HG03432 (cell line): ENCODE measurements around the gene CCBE1.
"Not testable (repeated sequence)": the region's sequence is repeated elsewhere in the genome, so short reads cannot be mapped to it uniquely, and the experiment has no call there.

ENCODE experiments used
- ATAC-seq: cut with Tn5 transposase; IDR thresholded peaks from one replicate; pipeline ENCODE4 v1.9.1; 2021; ENCODE audit warnings: mild to moderate bottlenecking, moderate library complexity; ENCODE audit not compliant: unreplicated experiment

The CCBE1 gene

DNA sequence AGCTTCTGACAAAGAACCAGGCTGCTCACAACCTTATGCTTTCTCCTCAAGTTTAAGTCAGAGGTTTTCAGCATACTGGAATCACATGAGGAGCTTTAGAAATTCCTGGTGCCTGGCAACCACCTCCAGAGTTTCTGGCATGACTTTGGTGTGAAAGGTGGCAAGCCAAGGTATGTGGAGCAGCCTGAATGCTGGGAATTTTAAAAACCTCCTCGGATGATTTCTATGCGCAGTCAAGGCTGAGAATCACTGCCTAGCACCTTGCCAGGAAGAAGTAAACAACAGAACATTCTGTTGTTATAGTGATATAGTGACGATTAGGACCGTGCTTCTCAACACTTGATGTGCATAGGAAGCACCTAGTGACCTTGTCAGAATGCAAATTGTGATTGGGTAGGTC, 11.7 kb downstream of the CCBE1 start:
- no peak for ATAC-seq

- ATAC-seq, result no peak
Measured at GRCh38 chr18:59684777-59685176, 12.4 kb downstream of the CCBE1 start.

DNA sequence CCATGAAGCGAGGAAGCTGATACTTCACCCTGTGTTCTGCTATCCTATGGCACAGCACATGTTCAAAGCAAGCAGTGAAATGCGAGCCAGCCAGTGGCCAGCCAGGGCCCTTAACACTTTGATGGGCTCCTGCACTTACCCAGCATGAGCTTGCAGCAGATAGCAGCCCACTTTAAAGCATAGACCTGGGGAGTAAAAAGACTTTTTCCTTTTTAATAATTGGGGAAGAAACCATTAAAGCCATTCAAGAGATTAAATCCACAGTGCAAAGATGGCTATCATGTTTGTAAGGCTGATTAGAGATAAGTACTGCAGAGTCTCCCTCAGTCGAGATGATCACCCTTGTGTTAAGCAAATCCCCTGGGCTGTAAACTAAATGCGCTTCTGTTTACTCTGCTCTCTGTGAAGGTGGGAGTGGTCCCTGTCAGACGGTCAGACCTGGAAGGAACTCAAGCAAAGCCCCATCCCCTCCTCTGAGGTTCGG, 15.7 kb downstream of the CCBE1 start:
- no peak for ATAC-seq

DNA sequence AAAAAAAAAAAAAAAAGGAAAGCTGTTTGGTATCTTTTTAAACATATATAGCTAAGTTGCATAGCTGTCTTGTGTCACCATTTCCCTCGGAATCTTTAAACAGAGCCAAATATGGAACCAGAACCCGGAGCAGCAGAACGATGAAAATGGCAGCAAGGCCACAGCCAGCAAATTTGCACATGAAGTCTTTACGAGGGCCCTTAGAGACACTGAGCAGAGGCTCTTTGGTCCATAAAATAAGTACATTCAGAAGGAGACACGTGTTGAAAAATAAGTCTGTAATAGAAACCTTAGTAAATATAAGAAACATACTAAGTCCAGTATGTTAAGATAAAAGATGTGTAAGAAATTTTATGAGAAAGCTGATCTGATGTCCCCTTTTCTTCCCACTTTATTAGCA, 16.2 kb downstream of the CCBE1 start:
- no peak for ATAC-seq

DNA sequence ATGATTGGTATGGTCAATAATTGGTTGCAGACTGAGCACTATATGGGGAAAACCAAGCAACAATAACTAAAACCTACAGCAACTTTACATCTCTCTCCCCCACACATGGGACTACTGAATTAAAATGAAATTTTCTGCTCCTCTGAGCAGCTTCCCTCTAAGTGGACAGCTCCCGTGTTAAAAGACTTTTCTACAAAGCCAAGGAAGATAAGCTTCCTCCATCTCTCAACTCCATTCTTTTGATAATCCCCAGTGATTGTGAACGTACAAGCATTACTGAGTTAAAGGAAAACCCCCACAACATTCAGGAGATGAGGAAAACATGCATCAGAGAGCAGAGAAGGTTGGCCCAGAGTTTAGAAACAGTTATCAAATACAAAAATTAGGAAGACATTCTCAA, 21.9 kb downstream of the CCBE1 start:
- ATAC-seq, result no peak

DNA sequence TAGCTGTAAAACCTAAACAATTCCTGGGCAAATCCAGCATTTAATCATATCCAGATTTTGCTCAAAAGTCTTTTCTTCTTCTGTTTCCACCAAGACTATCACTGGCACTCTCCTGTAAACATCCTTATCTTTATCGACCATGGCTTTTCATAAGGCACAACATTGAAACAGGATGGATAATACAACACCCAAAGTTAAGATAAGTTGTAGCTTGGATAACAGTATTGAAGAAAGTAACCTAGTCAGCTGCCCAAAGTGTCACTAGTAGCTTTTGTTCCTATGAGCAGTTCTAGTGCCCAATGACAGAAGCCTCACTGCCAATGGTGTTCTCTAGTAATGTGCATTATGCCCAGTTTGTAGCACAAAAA, 22.3 kb downstream of the CCBE1 start:
- no peak for ATAC-seq

DNA sequence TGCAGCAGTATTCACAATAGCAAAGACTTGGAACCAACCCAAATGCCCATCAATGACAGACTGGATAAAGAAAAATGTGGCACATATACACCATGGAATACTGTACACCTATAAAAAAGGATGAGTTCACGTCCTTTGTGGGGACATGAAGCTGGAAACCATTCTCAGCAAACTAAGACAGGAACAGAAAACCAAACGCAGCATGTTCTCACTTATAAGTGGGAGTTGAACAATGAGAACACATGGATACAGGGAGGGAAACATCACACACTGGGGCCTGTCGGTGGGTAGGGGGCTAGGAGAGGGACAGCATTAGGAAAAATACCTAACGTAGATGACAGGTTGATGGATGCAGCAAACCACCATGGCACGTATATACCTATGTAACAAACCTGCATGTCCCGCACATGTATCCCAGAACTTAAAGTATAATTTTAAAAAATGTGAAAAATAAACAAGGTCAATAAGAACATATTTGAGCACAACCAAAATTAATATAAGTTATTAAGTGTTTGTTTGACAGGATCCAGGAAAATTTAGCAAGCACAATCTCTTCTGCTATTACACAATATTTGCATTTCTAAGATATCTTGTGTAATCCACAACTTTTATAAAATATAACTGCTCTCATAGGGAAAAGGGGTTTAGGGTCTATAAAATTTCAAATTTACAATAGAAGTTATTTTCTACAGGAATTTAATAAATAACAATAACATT, 22.9 kb downstream of the CCBE1 start:
- ATAC-seq, result no peak

DNA sequence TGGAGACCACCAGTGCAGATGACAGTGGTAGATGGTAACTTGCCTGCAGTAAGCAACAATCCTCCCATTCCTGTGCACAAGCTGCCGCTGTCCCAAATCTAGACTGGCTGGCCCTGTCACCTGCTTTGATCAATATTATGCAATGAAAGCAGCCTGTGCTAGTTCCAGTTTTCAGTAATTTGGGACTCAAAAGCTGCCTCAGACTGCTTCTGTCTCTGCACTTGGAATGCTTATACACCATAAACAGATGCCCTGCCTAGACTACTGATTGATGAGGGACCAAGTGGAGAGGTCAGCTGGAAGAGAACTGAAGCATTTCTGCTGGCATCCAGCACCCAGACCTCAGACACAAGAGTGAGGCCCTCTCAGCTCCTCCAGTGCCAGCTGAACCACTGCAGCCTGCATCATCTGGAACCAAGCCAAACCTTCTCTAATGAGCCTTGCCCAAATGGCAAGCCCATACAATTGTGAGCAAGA, 24.9 kb downstream of the CCBE1 start:
- no peak for ATAC-seq

DNA sequence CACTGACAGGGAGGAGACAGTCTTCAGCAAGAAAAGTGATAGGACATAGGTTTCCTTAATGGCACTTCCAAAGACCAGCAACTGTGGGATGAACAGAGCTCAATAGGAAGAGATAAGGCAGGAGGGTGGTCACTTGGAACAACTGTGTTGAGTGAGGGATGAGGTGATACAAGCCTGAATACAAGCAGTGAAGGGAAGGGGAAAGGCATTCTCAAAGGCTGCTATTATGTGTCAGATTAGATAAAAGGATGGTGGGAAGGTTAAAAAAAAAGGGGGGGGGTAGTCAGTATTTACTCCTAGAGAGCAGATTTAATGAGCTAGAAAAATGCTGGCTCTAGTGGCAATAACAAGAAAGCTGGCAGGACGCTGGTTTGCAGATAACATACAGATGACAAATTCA, 25.7 kb downstream of the CCBE1 start:
- ATAC-seq, result no peak

GRCh38 chr18:59669872-59670657, 27.2 kb downstream of the CCBE1 start:
- ATAC-seq, result no peak

DNA sequence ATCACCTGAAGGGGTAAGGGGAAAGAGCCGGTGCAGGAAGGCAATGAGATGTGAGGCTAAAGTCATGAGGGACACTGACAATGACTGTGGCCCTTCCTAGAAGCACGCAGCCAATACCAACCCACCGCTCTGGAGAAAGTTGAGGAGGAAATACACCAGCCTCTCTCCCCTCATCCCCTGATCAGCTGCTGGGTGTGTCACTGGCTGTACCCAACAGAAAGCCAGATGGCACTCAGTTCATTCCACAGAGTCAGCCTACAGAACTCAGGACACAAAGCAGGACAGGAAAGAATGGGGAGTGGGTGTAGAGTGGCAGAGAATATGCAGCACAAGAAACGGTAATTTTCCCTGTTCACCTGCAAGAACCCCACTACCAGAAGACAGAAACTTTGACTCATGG, 29.7 kb downstream of the CCBE1 start:
- ATAC-seq, result no peak

GRCh38 chr18:59666007-59666402, 31.2 kb downstream of the CCBE1 start:
- not testable (repeated sequence) for ATAC-seq

GRCh38 chr18:59665057-59666006, 31.9 kb downstream of the CCBE1 start:
- no peak for ATAC-seq

- no peak for ATAC-seq
Measured at GRCh38 chr18:59664329-59664728, 32.9 kb downstream of the CCBE1 start.

DNA sequence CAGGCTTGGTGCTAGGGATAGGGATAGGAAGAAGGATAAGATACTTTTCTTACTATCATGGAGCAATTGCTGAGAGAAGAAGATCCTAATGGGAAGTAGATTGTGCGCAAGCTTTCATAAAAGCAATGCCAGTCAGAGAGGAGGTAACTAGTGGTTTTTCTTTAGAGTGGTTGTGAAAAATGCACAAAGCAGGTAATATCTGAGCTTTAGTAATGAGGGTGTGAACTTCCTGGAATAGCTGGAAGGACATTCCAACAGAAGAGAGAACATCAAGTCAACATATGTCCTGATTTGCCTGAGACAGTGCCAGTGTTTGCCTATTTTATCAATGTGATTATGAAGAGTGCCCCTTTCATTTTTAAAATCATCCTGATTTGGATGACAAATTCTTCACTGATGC, 34.1 kb downstream of the CCBE1 start:
- ATAC-seq, result no peak

DNA sequence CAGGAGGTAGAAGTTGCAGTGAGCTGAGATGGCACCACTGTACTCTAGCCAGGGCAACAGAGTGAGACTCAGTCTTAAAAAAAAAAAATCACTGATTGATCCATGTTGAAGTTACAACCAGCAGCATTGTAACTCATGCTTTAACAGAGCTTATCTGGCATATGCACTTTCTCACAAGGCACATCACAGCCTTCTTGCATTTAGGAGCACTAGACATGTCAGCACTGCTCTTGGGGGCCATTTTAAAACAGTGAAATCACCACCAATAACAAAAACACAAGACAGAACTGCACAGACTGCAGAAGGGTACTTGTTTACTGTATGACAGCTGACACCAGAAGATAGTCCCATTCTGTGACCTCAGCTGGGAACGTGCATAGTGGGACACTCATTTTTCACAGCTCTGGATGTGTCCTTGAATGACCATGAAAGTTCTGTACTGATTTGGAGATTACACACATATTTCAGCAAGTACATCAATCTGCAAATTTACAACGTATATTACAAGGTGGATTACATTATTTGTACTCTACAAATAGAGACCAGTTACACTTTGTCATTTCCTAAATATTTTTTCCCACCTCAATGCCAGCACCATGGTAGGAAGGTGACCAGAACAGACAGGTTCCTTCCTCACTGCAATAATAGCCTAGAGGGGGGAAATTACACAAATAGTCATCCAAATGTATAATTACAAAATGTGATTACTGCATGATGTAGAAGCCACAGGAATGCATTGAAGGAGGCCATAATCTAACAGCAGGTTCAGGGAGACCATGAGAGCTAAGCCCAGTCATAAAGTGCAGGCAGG, 35.1 kb downstream of the CCBE1 start:
- ATAC-seq, result no peak

- ATAC-seq, result no peak
Measured at GRCh38 chr18:59660786-59661743, 36.2 kb downstream of the CCBE1 start.

- ATAC-seq, result no peak
Measured at GRCh38 chr18:59660366-59660765, 36.9 kb downstream of the CCBE1 start.

GRCh38 chr18:59659508-59660170, 37.6 kb downstream of the CCBE1 start:
- ATAC-seq, result no peak
